Upper lobe of left lung (tissue), 4 donors: ENCODE results near the gene FCAR.
A peak's percentile ranks its signal among the peaks of the same experiment; 100 is the strongest.

Experiments used
- EP300 ChIP-seq, 4 donors: sonication (generic); formaldehyde crosslinking; IDR thresholded peaks; one replicate each; pipeline ENCODE4 v1.5.1; 2017; ENCODE audit warnings: antibody characterized with exemption in 4 of 4, control low read depth in 2 of 4
- POLR2A ChIP-seq, 4 donors: fragments of 450-650 bp; IDR thresholded peaks; one replicate each; pipeline ENCODE4 v1.5.1; 2016 to 2017; ENCODE audit warnings: antibody characterized with exemption in 4 of 4, mild to moderate bottlenecking in 2 of 4
- POLR2AphosphoS5 ChIP-seq, 2 donors: sonication (generic); formaldehyde crosslinking; IDR thresholded peaks; one replicate each; pipeline ENCODE4 v1.5.1; 2017; ENCODE audit warnings: antibody characterized with exemption in 2 of 2
- TF ChIP-seq, protein P1 (sequence below), 6 experiments: fragments of 450-650 bp in 4 of 6; fragments of 200-600 bp in 2 of 6; sonication (generic) in 2 of 6; IDR thresholded peaks; one replicate each; pipeline ENCODE4 v1.5.1; 2016 to 2019; ENCODE audit warnings: antibody characterized with exemption in 6 of 6

DNA sequence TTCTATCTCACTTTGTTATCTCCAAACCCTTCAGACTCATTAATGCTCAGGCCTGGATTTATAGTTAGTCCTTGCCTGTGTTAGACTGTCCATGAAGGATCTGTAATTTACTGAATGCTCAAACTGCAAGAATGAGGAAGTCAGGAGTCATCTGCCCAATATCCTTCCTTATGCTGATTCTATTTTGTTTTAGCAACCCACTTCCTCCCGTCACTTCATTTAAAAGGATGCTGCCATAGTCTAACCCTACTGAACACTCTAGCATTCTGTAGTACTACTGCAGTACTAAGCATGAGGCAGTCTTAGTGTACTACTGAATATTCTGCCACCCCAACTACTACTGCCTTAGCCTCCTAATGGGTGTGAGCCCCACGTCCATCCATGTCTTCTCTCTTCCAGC lies 1.5 kb downstream of the FCAR start:
- TF ChIP-seq POLR2AphosphoS5 (IDR thresholded peaks at IDR 0.05) (peak in 1 of 2 donors; percentile 39), POLR2A (IDR thresholded peaks at IDR 0.05) (no peak), EP300 (IDR thresholded peaks at IDR 0.05) (no peak)
- TF ChIP-seq, protein P1, sequence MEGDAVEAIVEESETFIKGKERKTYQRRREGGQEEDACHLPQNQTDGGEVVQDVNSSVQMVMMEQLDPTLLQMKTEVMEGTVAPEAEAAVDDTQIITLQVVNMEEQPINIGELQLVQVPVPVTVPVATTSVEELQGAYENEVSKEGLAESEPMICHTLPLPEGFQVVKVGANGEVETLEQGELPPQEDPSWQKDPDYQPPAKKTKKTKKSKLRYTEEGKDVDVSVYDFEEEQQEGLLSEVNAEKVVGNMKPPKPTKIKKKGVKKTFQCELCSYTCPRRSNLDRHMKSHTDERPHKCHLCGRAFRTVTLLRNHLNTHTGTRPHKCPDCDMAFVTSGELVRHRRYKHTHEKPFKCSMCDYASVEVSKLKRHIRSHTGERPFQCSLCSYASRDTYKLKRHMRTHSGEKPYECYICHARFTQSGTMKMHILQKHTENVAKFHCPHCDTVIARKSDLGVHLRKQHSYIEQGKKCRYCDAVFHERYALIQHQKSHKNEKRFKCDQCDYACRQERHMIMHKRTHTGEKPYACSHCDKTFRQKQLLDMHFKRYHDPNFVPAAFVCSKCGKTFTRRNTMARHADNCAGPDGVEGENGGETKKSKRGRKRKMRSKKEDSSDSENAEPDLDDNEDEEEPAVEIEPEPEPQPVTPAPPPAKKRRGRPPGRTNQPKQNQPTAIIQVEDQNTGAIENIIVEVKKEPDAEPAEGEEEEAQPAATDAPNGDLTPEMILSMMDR (IDR thresholded peaks at IDR 0.05) = no peak
